GM19035 (cell line): ENCODE measurements around the gene TMED4.
"Not testable (repeated sequence)": the region's sequence is repeated elsewhere in the genome, so short reads cannot be mapped to it uniquely, and the experiment has no call there.

Experiments
- ATAC-seq: cut with Tn5 transposase; IDR thresholded peaks from one replicate; pipeline ENCODE4 v1.9.1; 2021; ENCODE audit not compliant: unreplicated experiment

Gene TMED4

GRCh38 chr7:44569959-44570358 lies 12.1 kb downstream of the TMED4 start:
- ATAC-seq, result no peak

GRCh38 chr7:44568771-44569560 lies 13.1 kb downstream of the TMED4 start:
- no peak for ATAC-seq

DNA sequence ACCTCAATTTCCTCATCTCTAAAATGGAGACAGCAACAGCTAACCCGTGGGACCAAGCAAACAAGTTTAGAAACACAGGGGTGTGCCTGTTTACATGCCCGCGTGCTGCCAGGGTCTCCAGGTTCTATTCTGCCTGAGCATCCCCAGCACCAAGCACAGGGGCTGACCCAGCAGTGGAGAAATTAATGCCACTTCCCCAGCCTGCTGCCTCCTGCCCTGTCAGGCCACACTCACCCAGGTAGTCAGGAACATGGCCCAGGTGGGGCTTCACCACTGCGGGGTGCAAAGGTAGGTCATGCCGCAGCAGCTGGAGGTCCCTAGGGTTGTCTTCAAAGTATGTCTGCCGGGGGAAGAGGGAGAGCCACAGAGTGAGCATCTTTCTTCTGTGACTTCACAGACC lies 14.1 kb downstream of the TMED4 start:
- ATAC-seq, result no peak

GRCh38 chr7:44566680-44567079 lies 15.4 kb downstream of the TMED4 start:
- no peak for ATAC-seq

DNA sequence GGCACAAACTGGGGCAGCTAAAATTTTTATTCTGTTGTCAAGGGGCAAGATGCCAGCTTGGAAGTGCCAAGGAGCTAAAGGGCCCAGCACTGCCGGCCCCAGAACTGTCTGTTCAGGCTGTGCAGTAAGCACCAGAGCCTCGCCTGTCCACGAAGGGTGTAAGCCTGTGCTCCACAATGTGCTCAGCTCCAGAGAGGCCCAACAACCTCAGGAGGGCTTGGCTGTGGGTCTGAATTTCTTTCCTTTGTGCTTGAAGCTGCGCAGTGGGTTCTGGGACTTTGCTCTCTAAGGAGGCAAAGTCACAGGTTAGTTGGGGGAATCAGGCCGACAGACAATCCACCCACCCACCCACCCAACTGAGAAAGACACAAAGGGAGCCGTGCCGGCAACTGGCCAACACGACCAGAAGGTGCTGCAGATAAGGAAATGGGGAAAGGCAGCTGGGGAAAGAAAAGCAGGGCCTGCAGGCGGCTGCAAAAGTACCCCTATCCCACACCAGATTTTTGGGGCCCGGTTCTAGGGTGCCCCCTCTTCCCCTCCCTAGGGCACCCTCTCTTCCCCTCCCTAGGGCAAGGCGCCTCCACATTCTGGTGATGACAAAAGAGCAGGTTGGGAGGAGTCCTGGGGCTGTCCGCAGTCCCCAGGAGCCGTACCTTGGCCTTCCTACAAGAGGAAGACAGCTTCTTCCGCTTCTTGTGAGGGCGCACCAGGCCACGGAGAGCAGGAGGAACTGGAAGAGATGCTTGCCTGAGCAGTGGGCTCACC lies 16.1 kb downstream of the TMED4 start:
- ATAC-seq, result no peak

DNA sequence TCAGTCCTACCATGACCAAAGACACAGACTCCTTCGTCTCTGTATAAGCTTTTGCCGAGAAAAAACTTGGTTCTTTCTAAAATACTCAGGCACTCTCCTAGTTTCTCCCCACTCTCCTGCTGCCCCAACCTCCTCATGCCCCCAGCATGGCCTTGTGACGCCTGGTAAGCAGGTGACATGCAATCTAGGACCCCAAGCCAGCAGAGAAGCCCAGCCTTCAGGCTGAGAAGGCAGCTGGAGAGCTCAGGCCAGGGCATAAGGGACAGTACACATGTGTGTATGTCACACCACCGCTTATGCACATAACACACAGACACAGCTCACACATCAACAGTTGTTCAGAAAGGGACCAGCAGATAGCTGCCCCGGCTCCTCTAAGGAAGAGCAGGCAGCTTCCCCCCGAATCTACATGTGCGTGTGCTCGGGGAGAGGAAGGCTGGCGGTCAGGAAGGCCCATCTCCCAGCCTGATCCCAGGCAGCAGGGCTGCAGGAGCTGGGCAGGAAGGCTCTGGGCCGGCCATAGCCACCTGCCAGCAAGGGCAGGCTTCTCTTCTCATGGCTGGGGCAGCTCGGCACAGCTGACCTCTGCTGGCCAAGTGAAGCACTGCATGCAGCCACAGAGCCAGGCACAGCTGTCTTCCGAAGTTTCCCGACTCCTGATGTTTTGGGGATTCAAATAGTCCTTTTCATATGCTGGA lies 16.8 kb downstream of the TMED4 start:
- ATAC-seq, result peak; percentile 76

DNA sequence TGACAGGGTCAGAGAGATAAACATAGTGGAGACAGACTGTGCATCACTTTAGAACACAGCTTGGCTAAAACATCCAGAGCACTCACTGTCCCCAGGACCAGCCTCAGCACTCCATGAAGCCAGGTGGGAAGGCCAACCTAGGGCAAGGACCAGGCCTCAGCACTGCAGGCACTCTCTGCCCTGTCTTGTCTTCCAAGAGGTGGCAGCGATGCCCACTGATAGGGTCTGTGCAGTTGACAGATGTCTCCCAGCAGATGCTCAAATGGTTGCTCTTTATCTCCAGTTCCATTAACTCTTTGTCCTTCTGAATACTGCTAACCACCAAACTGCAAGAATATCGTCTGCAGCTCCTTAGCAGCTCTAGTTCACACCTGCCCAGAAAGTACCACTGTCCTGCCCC lies 17.4 kb downstream of the TMED4 start:
- ATAC-seq, result no peak

DNA sequence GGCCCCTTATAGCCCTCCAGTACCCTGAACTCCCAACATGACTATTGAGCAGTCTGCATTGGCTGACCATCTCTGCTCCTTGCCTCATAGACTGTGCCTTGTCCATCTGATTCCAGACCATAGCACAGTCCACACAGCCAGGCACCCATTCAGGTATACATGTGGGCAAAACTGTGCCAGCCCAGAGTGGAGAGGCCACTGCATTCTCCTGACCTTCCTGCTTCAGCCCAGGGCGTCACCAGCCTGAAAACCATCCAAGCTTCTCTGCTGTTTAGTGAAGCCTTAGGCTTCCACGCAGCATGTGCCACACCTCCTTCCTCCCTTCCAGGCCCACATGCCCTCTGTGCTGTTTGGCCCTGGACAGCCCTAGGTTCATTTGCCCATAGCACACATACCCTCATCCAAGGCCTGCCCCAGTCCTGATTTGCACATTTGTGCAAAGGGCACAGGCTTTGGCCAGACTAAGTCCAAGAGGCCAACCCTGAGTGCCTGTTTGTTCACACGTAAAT lies 18.8 kb downstream of the TMED4 start:
- ATAC-seq, result no peak

- ATAC-seq, result not testable (repeated sequence)
Observed at GRCh38 chr7:44562622-44562962, 19.4 kb downstream of the TMED4 start.

DNA sequence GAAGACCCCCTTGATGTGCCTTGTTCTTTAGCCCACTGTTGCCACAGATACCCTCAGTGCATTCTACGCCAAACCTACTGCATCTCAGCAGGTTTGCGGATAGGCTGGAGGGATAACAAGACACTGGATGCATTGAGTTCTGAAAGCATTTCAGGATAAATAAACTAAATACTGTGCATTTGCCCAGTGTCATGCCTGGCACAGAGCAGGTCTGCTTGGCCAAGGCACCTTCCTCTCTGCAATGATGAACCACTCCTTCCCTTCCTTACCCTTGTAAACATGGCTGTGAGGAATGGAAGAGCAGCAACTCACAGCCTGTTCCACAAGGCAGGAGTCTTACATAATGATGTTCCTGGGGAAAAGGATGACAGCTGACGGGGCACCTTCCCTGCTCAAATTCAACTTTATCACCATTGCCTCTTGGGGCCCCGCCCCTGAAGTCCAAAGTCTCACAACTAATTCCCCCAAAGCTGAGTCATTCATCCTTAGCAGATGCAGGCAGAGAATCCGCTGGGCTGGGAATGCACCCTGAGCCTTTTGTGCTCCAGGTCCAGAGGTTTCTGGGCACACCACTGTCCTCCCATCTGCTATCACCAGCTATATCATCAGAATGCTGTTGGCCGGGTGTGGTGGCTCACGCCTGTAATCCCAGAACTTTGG lies 19.9 kb downstream of the TMED4 start:
- no peak for ATAC-seq

DNA sequence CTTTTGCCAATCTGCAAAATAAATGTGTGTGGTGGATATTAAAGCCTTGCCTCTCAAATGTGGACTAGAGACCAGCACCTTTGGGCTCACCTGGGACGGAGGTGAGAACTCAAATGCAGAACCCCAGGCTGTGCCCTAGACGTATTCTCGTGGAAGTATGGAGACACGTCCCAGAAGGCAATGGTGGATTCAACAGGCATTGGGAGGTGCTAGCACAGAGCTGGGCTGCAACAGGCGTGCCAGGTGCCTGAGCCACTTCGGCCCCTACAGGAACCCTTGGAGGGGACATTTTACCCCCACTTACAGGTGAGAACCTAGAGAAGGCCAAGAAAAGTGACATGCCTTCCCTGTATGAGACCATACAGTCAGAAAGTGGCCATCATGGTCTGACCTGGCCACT lies 20.6 kb downstream of the TMED4 start:
- ATAC-seq, result no peak

DNA sequence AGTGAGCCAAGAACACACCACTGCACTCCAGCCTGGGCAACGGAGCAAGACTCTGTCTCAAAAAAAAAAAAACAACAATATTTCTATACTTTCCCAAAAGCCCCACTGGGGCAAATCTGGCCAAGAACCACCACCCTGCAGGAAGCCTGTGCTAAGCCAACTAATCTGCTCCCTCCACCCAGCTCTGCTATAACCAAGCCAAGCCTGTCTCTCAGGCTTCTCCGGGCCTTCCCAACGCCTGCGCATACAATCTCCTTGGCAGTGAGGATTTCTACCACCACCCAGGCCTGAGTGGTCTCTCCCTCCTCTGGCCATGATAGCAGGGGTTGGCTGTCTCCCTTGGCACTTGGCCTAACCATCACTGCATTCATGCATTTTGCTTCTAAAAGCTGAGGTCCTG lies 22.5 kb downstream of the TMED4 start:
- no peak for ATAC-seq

DNA sequence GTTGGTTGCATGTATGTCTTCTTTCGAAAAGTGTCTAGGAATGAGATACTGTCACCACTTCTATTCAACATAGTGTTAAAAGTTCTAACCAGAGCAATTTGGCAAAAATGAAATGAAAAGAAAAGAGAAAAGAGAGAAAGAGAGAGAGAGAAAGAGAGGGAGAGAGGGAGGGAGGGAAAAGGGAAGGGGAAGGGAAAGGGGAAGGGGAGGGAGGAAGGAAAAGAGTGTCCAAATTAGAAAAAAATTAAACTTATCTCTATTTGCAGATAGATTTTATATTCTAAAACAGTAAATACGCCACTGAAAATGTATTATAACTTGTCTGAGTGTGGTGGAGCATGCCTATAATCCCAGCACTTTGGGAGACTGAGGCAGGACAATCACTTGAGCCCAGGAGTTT lies 24.5 kb downstream of the TMED4 start:
- no peak for ATAC-seq

GRCh38 chr7:44555350-44555749 lies 26.7 kb downstream of the TMED4 start:
- ATAC-seq, result no peak

DNA sequence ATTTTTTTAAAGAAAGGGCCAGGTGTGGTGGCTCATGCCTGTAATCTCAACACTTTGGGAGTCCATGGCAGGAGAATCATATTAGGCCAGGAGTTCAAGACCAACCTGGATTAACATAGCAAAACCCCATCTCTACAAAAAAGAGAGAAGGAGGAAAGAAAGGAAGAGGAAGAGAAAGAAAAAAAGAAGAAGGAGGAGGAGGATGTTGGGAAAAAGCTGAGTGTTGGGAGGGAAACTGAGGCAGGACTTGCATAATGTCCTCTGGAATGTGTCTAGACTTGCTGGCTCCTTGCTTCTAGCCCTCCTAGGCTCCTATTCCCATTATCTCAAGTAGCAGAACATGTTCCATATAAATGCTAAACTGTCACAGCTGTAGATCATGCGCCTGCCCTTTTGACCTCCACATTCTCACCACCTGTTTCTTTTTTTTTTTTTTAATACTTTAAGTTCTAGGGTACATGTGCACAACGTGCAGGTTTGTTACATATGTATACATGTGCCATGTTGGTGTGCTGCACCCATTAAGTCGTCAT lies 29.5 kb downstream of the TMED4 start:
- ATAC-seq, result not testable (repeated sequence)

DNA sequence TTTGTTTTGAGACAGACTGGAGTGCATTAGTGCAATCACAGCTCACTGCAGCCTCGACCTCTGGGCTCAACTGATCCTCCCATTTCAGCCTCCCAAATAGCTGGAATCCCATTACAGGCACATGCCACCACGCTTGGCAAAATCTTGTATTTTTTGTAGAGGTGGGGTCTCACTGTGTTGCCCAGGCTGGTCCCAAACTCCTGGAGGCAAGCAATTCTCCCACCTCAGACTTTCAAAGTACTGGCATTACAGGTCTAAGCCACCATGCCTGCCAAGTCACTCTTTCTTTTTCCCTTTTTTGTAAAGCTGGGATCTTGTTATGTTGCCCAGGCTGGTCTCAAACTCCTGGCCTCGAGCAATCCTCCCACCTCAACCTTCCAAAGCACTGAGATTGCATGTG lies 32.6 kb downstream of the TMED4 start:
- no peak for ATAC-seq

DNA sequence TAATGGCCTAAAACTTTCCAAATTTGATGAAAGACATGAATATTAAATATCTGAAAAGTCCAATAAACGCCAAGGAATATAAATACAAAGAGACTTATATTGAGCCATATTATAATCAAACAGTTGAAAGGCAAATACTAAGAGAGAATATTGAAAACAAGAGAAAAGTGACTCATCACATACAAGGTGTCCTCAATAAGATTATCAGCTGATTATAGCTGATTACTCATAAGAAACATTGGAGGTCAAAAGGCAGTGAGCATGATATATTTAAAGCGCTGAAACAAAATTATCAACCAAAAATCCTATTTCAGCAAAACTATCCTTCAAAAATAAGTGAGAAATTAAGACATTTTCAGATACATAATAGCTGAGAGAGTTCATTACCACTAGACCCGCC lies 33.1 kb downstream of the TMED4 start:
- ATAC-seq, result no peak

DNA sequence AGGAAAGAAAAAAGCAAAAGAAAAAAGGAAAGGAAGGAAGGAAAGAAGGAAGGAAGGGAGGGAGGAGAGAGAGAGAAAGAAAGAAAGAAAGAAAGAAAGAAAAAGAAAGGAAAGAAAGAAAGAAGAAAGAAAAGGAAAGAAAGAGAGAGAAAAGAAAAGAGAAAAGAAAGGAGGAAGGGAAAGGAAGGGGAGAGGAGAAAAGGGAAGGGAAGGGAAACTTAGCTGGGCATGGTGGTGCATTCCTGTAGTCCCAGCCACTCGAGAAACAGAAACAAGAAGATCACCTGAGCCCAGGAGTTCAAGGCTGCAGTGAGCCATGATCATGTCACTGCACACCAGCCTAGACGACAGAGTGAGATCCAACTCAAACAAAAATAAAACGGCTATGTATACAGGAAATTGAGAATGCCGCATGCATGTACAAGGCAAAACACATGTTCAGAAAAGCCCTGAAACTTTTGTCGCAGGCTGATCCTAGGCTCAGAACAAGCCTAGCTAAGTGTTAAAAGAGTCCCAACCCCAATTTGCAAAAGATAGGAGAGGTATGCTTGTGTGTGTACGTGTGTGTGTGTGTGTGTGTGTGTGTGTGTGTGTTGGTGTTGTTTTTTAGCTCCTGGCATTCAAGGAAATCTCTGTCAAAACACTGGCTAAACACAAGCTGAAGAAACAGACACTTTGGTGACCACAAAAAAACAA lies 34.3 kb downstream of the TMED4 start:
- no peak for ATAC-seq

- no peak for ATAC-seq
Observed at GRCh38 chr7:44541876-44542610, 40.0 kb downstream of the TMED4 start.
